GM21423 (cell line): ENCODE measurements around the gene CACHD1.

Experiments used
- ATAC-seq: cut with Tn5 transposase; IDR thresholded peaks from one replicate; pipeline ENCODE4 v1.9.1; 2021; ENCODE audit warnings: mild to moderate bottlenecking, moderate library complexity; ENCODE audit not compliant: unreplicated experiment

CACHD1 gene

GRCh38 chr1:64472805-64473204 lies 2.9 kb downstream of the CACHD1 start:
- ATAC-seq, result no peak

GRCh38 chr1:64473367-64473766 lies 3.4 kb downstream of the CACHD1 start:
- no peak for ATAC-seq

- no peak for ATAC-seq
Measured at GRCh38 chr1:64474133-64474532, 4.2 kb downstream of the CACHD1 start.

GRCh38 chr1:64474665-64475439 lies 4.9 kb downstream of the CACHD1 start:
- ATAC-seq, result no peak

GRCh38 chr1:64476251-64476952 lies 6.5 kb downstream of the CACHD1 start:
- no peak for ATAC-seq

- ATAC-seq, result no peak
Measured at GRCh38 chr1:64478594-64479470, 8.9 kb downstream of the CACHD1 start.

- ATAC-seq, result no peak
Measured at GRCh38 chr1:64479874-64480273, 9.9 kb downstream of the CACHD1 start.

GRCh38 chr1:64480999-64481772 lies 11.3 kb downstream of the CACHD1 start:
- no peak for ATAC-seq

- ATAC-seq, result no peak
Measured at GRCh38 chr1:64482128-64482527, 12.2 kb downstream of the CACHD1 start.

GRCh38 chr1:64482720-64483119 lies 12.8 kb downstream of the CACHD1 start:
- ATAC-seq, result no peak

GRCh38 chr1:64483731-64484414 lies 13.9 kb downstream of the CACHD1 start:
- no peak for ATAC-seq

GRCh38 chr1:64484651-64485050 lies 14.7 kb downstream of the CACHD1 start:
- no peak for ATAC-seq

- ATAC-seq, result no peak
Measured at GRCh38 chr1:64486193-64486592, 16.3 kb downstream of the CACHD1 start.

GRCh38 chr1:64487061-64487460 lies 17.1 kb downstream of the CACHD1 start:
- ATAC-seq, result no peak

- ATAC-seq, result no peak
Measured at GRCh38 chr1:64488862-64489261, 18.9 kb downstream of the CACHD1 start.

- no peak for ATAC-seq
Measured at GRCh38 chr1:64489707-64490106, 19.8 kb downstream of the CACHD1 start.

- ATAC-seq, result no peak
Measured at GRCh38 chr1:64490213-64490818, 20.4 kb downstream of the CACHD1 start.

GRCh38 chr1:64492424-64492823 lies 22.5 kb downstream of the CACHD1 start:
- ATAC-seq, result no peak

GRCh38 chr1:64493831-64494230 lies 23.9 kb downstream of the CACHD1 start:
- no peak for ATAC-seq

GRCh38 chr1:64494659-64495058 lies 24.7 kb downstream of the CACHD1 start:
- ATAC-seq, result no peak
